HL-60 (cell line): Measurements from ENCODE around the gene FLT4.

Experiments
- CTCF ChIP-seq: IDR thresholded peaks from one replicate; pipeline ENCODE4 v1.5.1; 2011; ENCODE audit warnings: low read length, control low read depth, inconsistent platforms; ENCODE audit not compliant: insufficient read depth
- GABPA ChIP-seq: IDR thresholded peaks from 2 replicates; pipeline ENCODE4 v1.6.1; 2012; ENCODE audit warnings: low read depth
- POLR2AphosphoS5 ChIP-seq: IDR thresholded peaks from 2 replicates; pipeline ENCODE4 v1.6.1; 2012; ENCODE audit warnings: low read depth

- TF ChIP-seq CTCF (no peak), GABPA (no peak), POLR2AphosphoS5 (no peak)
Measured at GRCh38 chr5:180596668-180597231, 52.6 kb downstream of the FLT4 start.
